HFFc6 (cell line): ENCODE data around the gene TRIM46. TPM values are rescaled to one million over a fixed set of nuclear protein-coding genes. Genes with fewer than 3 reads are reported as not detected.
"Not testable (repeated sequence)": the region's sequence is repeated elsewhere in the genome, so short reads cannot be mapped to it uniquely, and the experiment has no call there.

Experiments
- DNase-seq: peaks from one replicate; pipeline ENCODE4 v3.0.0-alpha.2; 2018
- H3K27ac Mint-ChIP-seq: 2 replicates; pipeline ENCODE4 v1.8.0; 2020; ENCODE audit warnings: mild to moderate bottlenecking, mixed read lengths
- H3K27me3 Mint-ChIP-seq: 2 replicates; pipeline ENCODE4 v1.8.0; 2021; ENCODE audit warnings: mild to moderate bottlenecking, moderate library complexity, mixed read lengths; ENCODE audit not compliant: insufficient read depth
- H3K36me3 Mint-ChIP-seq: 2 replicates; pipeline ENCODE4 v1.8.0; 2021; ENCODE audit warnings: low read depth, mixed read lengths
- H3K4me1 Mint-ChIP-seq: 2 replicates; pipeline ENCODE4 v1.8.0; 2020; ENCODE audit warnings: low read depth, mixed read lengths
- H3K4me3 Mint-ChIP-seq: 2 replicates; pipeline ENCODE4 v1.8.0; 2020; ENCODE audit warnings: mild to moderate bottlenecking, moderate library complexity, mixed read lengths
- H3K9me3 Mint-ChIP-seq: 2 replicates; pipeline ENCODE4 v1.8.0; 2020; ENCODE audit warnings: mild to moderate bottlenecking, mixed read lengths
- CTCF ChIP-seq: fragments of 200-600 bp; sonication (generic); IDR thresholded peaks from 2 replicates; pipeline ENCODE4 v1.5.0; 2021; ENCODE audit warnings: antibody characterized with exemption, mild to moderate bottlenecking
- total RNA-seq, 6 experiments: library from RNA; stranded (reverse); fragmentation: NEBNext Ultra II Directional; extraction: Animal tissue kit (Norgen Biotek cat#: 25700); gene quantifications; 2 replicates in 1 of 6; 3 replicates in 5 of 6; pipeline ENCODE4 v1.2.3, GENCODE V29; 2021

TRIM46 gene
- total RNA-seq, 6 experiments from 2014 or later: 5.1 to 7.1 (median 6.1) TPM

GRCh38 chr1:155226910-155227260 is 53.2 kb downstream of the TRIM46 start:
- peak; percentile 44 for DNase-seq
- TF ChIP-seq CTCF: peak; percentile 51

GRCh38 chr1:155227261-155228095 is 53.8 kb downstream of the TRIM46 start:
- TF ChIP-seq CTCF: no peak
- Mint-ChIP-seq H3K4me1 (peaks cover 58% of the 10 kb centered on the region), H3K27ac (peak overlapping the region; percentile 86), H3K36me3 (no peaks in the 10 kb centered on the region; the same call in 1 of the 2 replicates), H3K27me3 (peaks cover 10% of the 10 kb centered on the region), H3K9me3 (no peaks in the 10 kb centered on the region), H3K4me3 (peak overlapping the region; percentile 91)
- peak; percentile 98 for DNase-seq

More at GRCh38 chr1:155226910-155227260, 53.2 kb downstream of the TRIM46 start:
- H3K4me3 Mint-ChIP-seq: peak overlapping the region; percentile 91
- no peaks in the 10 kb centered on the region for H3K9me3 Mint-ChIP-seq
- H3K4me1 Mint-ChIP-seq: peaks cover 52% of the 10 kb centered on the region
- peaks cover 10% of the 10 kb centered on the region for H3K27me3 Mint-ChIP-seq
- H3K36me3 Mint-ChIP-seq: no peaks in the 10 kb centered on the region; the same call in 1 of the 2 replicates
- peak overlapping the region; percentile 86 for H3K27ac Mint-ChIP-seq

GRCh38 chr1:155228096-155228427 is 54.4 kb downstream of the TRIM46 start:
- peak; percentile 27 for DNase-seq
- peaks cover 10% of the 10 kb centered on the region for H3K27me3 Mint-ChIP-seq
- peak overlapping the region; percentile 86 for H3K27ac Mint-ChIP-seq
- H3K4me3 Mint-ChIP-seq: peak overlapping the region; percentile 91
- no peaks in the 10 kb centered on the region; the same call in 1 of the 2 replicates for H3K36me3 Mint-ChIP-seq
- H3K9me3 Mint-ChIP-seq: no peaks in the 10 kb centered on the region
- no peak for TF ChIP-seq CTCF
- peaks cover 60% of the 10 kb centered on the region for H3K4me1 Mint-ChIP-seq

DNA sequence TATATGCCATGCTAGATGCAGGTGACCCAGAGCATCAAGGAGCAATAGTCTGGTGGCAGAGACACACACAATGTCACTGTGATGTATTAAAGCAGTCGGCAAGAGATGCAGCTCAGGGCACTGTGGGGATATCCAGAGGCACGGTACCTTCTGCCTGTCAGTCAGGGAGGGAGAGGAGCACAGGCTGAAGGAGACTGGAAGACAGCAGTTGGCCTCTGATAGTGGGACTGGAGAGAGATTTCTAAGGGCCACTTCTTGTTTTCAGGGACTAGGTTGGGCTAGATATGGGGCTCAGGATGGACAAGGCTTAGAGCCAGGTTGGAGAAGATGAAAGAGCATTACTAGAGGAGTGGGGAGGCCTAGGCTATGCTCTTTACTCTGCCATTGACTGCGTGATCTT is 57.7 kb downstream of the TRIM46 start:
- H3K36me3 Mint-ChIP-seq, H3K9me3 Mint-ChIP-seq, H3K4me3 Mint-ChIP-seq, DNase-seq: not testable (repeated sequence)
- peak overlapping the region; percentile 12; the same call in 1 of the 2 replicates for H3K27ac Mint-ChIP-seq
- H3K27me3 Mint-ChIP-seq: peaks cover 10% of the 10 kb centered on the region
- peaks cover 35% of the 10 kb centered on the region for H3K4me1 Mint-ChIP-seq

DNA sequence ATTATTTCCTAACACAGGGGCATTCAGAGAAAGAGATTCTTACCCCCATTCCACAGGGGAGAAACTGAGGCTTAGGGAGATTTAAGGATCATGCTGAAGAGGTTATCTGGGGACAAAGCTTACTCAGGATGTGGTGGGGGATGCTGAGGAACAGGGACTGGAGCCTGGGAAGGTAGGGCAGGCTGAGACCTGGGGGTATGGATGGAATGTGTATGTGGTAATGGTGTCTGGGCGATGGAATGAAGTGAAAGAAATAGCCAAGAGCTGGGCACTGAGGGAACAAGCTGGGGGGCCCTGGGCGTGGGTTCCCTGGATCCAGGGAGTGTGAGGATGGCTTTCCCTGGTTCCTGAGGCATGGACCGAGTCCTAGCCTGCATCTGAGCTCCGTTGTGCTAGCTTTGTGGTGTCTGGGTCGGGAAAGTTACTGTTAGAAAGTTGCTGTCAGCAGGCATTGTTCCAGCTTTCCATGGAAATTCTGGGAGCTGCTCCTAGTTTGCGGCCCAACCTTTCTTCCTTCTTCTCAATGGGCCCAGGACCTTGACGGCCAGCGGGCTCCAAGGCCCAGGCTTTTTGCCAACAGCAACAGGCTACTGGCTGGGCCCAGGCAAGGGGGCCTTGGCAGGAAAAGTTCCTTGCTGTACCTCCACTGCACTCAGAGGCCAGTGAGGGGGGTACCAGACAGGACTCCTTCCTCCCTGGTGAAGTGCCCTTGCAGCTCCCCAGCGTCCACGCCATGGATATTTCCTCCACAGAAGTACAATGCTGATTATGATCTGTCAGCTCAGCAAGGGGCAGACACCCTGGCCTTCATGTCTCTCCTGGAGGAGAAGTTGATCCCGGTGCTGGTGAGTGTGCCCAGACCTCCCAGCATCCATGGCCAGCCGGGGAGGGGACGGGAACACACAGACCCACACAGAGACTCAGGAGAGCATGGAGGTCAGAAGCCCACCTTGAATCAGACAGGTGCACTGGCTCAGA is 58.6 kb downstream of the TRIM46 start:
- peaks cover 28% of the 10 kb centered on the region for H3K4me1 Mint-ChIP-seq
- not testable (repeated sequence) for H3K9me3 Mint-ChIP-seq, DNase-seq, H3K36me3 Mint-ChIP-seq, H3K4me3 Mint-ChIP-seq, H3K27me3 Mint-ChIP-seq
- H3K27ac Mint-ChIP-seq: peak overlapping the region; percentile 21

DNA sequence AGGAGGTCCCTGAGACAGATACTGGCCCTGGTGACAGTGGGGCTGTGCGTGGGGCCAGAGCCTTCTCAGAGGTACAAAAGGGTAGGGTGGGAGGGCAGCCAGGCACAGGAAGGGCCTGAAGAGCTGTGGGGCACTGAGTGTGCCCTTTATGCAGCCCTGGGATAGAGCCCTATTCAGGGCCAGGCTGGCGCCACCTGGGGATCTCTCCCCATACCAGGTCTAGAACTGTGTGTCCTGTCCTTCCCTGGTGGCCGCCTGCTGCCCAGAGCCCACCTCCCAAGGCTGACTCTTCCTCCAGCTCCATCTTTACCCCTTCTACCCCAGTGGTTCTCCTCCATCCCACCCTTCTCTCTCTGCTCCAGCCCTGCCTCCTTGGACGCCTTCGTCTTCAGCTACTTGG is 59.9 kb downstream of the TRIM46 start:
- not testable (repeated sequence) for H3K27ac Mint-ChIP-seq, H3K4me3 Mint-ChIP-seq, H3K36me3 Mint-ChIP-seq, H3K9me3 Mint-ChIP-seq, H3K27me3 Mint-ChIP-seq, DNase-seq
- peaks cover 18% of the 10 kb centered on the region for H3K4me1 Mint-ChIP-seq

Other genes with a start within 250 kb of the TRIM46 start
- 10 to 100 TPM; 29.1 to 33.4 (median 32.5) TPM for gene PMVK, start 237.1 kb upstream of the TRIM46 start, total RNA-seq
- 10 to 100 TPM; 26.4 to 42.5 (median 28.1) TPM for gene PBXIP1, start 217.8 kb upstream of the TRIM46 start, total RNA-seq
- 10 to 100 TPM; 19.9 to 23.7 (median 21.3) TPM for gene PYGO2, start 212.1 kb upstream of the TRIM46 start, total RNA-seq
- 100 to 1,000 TPM; 371 to 461 (median 401) TPM for gene SHC1, start 203.1 kb upstream of the TRIM46 start, total RNA-seq
- gene CKS1B, start 199.2 kb upstream of the TRIM46 start, total RNA-seq: 100 to 1,000 TPM in 3 of 6 experiments, 10 to 100 TPM in 3; 52.7 to 111 (median 98.8) TPM
- gene FLAD1, start 190.5 kb upstream of the TRIM46 start, total RNA-seq: 10 to 100 TPM; 25.1 to 35.3 (median 29.6) TPM
- gene LENEP, start 180.3 kb upstream of the TRIM46 start, total RNA-seq: under 1 TPM in 1 of 6 experiments, not detected in 5; 0.46 TPM
- 10 to 100 TPM; 31.1 to 37.1 (median 34.1) TPM for gene ZBTB7B, start 171.0 kb upstream of the TRIM46 start, total RNA-seq
- gene DCST2, start 140.1 kb upstream of the TRIM46 start, total RNA-seq: under 1 TPM in 2 of 6 experiments, not detected in 4; 0.08 to 0.14 TPM
- not detected for gene DCST1, start 140.0 kb upstream of the TRIM46 start, total RNA-seq
- gene ADAM15, start 122.5 kb upstream of the TRIM46 start, total RNA-seq: 10 to 100 TPM; 51.1 to 66.9 (median 63.7) TPM
- 1 to 10 TPM; 3.6 to 5.6 (median 4.8) TPM for gene EFNA4, start 110.1 kb upstream of the TRIM46 start, total RNA-seq
- under 1 TPM; 0.25 to 0.87 (median 0.55) TPM for gene EFNA3, start 95.0 kb upstream of the TRIM46 start, total RNA-seq
- gene EFNA1, start 46.0 kb upstream of the TRIM46 start, total RNA-seq: under 1 TPM in 1 of 6 experiments, not detected in 5; 0.19 TPM
- gene SLC50A1, start 38.0 kb upstream of the TRIM46 start, total RNA-seq: 10 to 100 TPM; 23.5 to 36.4 (median 29.5) TPM
- 100 to 1,000 TPM in 1 of 6 experiments, 10 to 100 TPM in 5; 66.2 to 110 (median 86.2) TPM for gene DPM3, start 33.3 kb upstream of the TRIM46 start, total RNA-seq
- gene KRTCAP2, start 545 bp upstream of the TRIM46 start, total RNA-seq: 100 to 1,000 TPM; 231 to 351 (median 285) TPM
- gene THBS3, start 34.0 kb downstream of the TRIM46 start, total RNA-seq: 10 to 100 TPM; 13.9 to 20.3 (median 16.9) TPM
- gene MTX1, start 34.8 kb downstream of the TRIM46 start, total RNA-seq: 10 to 100 TPM; 49.8 to 55.4 (median 51.5) TPM
- 10 to 100 TPM; 53.6 to 81.3 (median 58.8) TPM for gene ENTREP3, start 81.6 kb downstream of the TRIM46 start, total RNA-seq
- 100 to 1,000 TPM; 125 to 150 (median 135) TPM for gene SCAMP3, start 88.5 kb downstream of the TRIM46 start, total RNA-seq
- gene CLK2, start 99.7 kb downstream of the TRIM46 start, total RNA-seq: 10 to 100 TPM; 24.8 to 32.8 (median 30.0) TPM
- 1 to 10 TPM; 1.3 to 1.6 (median 1.5) TPM for gene HCN3, start 103.6 kb downstream of the TRIM46 start, total RNA-seq
- gene PKLR, start 127.6 kb downstream of the TRIM46 start, total RNA-seq: not detected
- gene FDPS, start 135.0 kb downstream of the TRIM46 start, total RNA-seq: 100 to 1,000 TPM; 117 to 147 (median 127) TPM
- gene RUSC1, start 147.0 kb downstream of the TRIM46 start, total RNA-seq: 10 to 100 TPM; 26.6 to 36.0 (median 32.9) TPM